ENCODE data around the gene ZNF440.
A peak's percentile ranks its signal among the peaks of the same experiment; 100 is the strongest.

ZNF440 gene

GRCh38 chr19:11881151-11881800 lies 67.2 kb downstream of the ZNF440 start:
- ChIA-PET POLR2A (no interaction called here), CTCF (interaction anchor here (0.6 to 9.5 kb wide), 11 partner anchors 10 to 791 kb away, joined by 3 to 79 read pairs (median 7); partner anchors contain the start of gene ZNF491)
- H3K4me3 ChIP-seq (ENCODE audit: low read depth, low read length), result peak overlapping the region; percentile 15; the same call in 1 of the 2 replicates
- no peak for DNase-seq (ENCODE audit: low read depth, low spot score)
- peak; percentile 72 for TF ChIP-seq CTCF (IDR thresholded peaks at IDR 0.05; ENCODE audit: insufficient read depth, low read length, missing control alignments)

- no peak overlapping the region for H3K4me3 ChIP-seq (ENCODE audit: low read depth, low read length)
- POLR2A ChIA-PET, result no interaction called here
- CTCF ChIA-PET, result interaction anchor here (0.6 to 9.5 kb wide), 7 partner anchors 11 to 258 kb away, joined by 3 to 79 read pairs (median 5); partner anchors contain the start of gene ZNF20
- TF ChIP-seq CTCF (IDR thresholded peaks at IDR 0.05; ENCODE audit: insufficient read depth, low read length, missing control alignments), result no peak
- no peak for DNase-seq (ENCODE audit: low read depth, low spot score)
Observed at GRCh38 chr19:11882606-11883005, 68.5 kb downstream of the ZNF440 start.
